ENCODE results near the gene RELN. TPM values are rescaled to one million over a fixed set of nuclear protein-coding genes. Genes with fewer than 3 reads are reported as not detected.

Gene RELN
- total and polyA plus RNA-seq, 9 of the 15 experiments (the other 6 are each of a cell fraction or from before 2014, with no cell fraction given): 12.9 to 43.2 (median 18.1) TPM

- DNase-seq (ENCODE audit: extremely low read depth in 1 of 4, low spot score in 3 of 4) (no peak), FAIRE-seq (no peak), ATAC-seq (no peak)
- intact Hi-C loops (cut with micrococcal nuclease): no loop called here
- Histone ChIP-seq H3K79me2 (ENCODE audit: control insufficient read depth, insufficient read depth, low read length) (no peaks in the 10 kb centered on the region), H3K27me3 (ENCODE audit: control insufficient read depth in 2 of 2, insufficient read depth in 2 of 2, low read length in 2 of 2) (no peaks in the 10 kb centered on the region), H3K9me1 (ENCODE audit: control insufficient read depth, insufficient read depth, low read length) (no peaks in the 10 kb centered on the region), H3K4me1 (replicated peaks in 1 of 2; ENCODE audit: control insufficient read depth in 2 of 2, insufficient read depth in 2 of 2, low read length in 2 of 2) (peaks cover 10 to 43% of the 10 kb centered on the region in 2 experiments), H3K9me3 (replicated peaks; ENCODE audit: control insufficient read depth, insufficient read depth, low read depth, low read length) (no peaks in the 10 kb centered on the region), H3K27ac (ENCODE audit: extremely low read depth, low read depth, low read length) (peak overlapping the region; percentile 43), H3K9ac (ENCODE audit: insufficient read depth in 1 of 2, low read depth in 2 of 2, low read length in 2 of 2) (no peak overlapping the region), H4K20me1 (replicated peaks; ENCODE audit: control insufficient read depth, insufficient read depth, low read length) (no peaks in the 10 kb centered on the region), H2AFZ (ENCODE audit: low read depth, low read length) (peak overlapping the region; percentile 28; the same call in 1 of the 2 replicates), H3K4me3 (no peak overlapping the region), H3K36me3 (ENCODE audit: control insufficient read depth, insufficient read depth, low read length) (peaks cover 26% of the 10 kb centered on the region; the same call in 2 of the 3 replicates), H3K4me2 (ENCODE audit: insufficient read depth, low read length) (no peak overlapping the region)
- CTCF ChIA-PET (ENCODE audit: low intra/inter-chr PET ratio): no interaction called here
- no TSS peak for BruUV-seq (replicated peaks)
- in situ Hi-C loops (cut with MboI): no loop called here
- POLR2A ChIA-PET: interaction anchor here (1.3 kb wide), 1 partner anchor 16 kb away, joined by 4 read pairs; no protein-coding TSS in a partner anchor
- TF ChIP-seq ZNF431 (CRISPR knock-in tag; IDR thresholded peaks at IDR 0.05) (0 out of 2 replicates have a peak, but pooled peaks have one; percentile 60), ELF4 (CRISPR knock-in tag; IDR thresholded peaks at IDR 0.05) (no peak), ZNF3 (CRISPR knock-in tag; IDR thresholded peaks at IDR 0.05) (no peak), RBM39 (optimal IDR thresholded peaks at IDR 0.05; ENCODE audit: low read depth, low read length) (no peak), ZNF175 (CRISPR knock-in tag; IDR thresholded peaks at IDR 0.05; ENCODE audit: low read depth) (no peak), TARDBP (IDR thresholded peaks at IDR 0.05) (no peak), ZNF23 (CRISPR knock-in tag; IDR thresholded peaks at IDR 0.05) (no peak), ZNF354B (CRISPR knock-in tag; IDR thresholded peaks at IDR 0.05) (no peak)
Observed at GRCh38 chr7:103656221-103656620, 333.2 kb downstream of the RELN start.
